Brain microvascular endothelial cell (primary cell): ENCODE results near the gene FBXW11.

Source experiments
- DNase-seq: peaks from one replicate; pipeline ENCODE4 v3.0.0-alpha.2; 2020
- H3K27ac ChIP-seq: fragments of 250-450 bp; sonication (Bioruptor Pico); 2 replicates; pipeline ENCODE4 v1.5.1; 2020; ENCODE audit warnings: mild to moderate bottlenecking, moderate library complexity
- H3K27me3 ChIP-seq: fragments of 250-450 bp; sonication (Bioruptor Pico); replicated peaks from 2 replicates; pipeline ENCODE4 v1.5.1; 2020; ENCODE audit warnings: mild to moderate bottlenecking
- H3K36me3 ChIP-seq: fragments of 250-450 bp; sonication (Bioruptor Pico); replicated peaks from 2 replicates; pipeline ENCODE4 v1.5.1; 2020; ENCODE audit warnings: mild to moderate bottlenecking
- H3K4me3 ChIP-seq: 2 replicates; pipeline ENCODE4 v1.5.1; 2011; ENCODE audit warnings: low read depth, mild to moderate bottlenecking, control low read depth, low read length, moderate library complexity
- in situ Hi-C: cut with HindIII; loops from 2 replicates; pipeline ENCODE4 v1.10.0; 2017; ENCODE audit warnings: low sequenced_read_pairs, low pct_ligation_motif_present
- TF ChIP-seq, protein P1 (sequence below): IDR thresholded peaks from 2 replicates; pipeline ENCODE4 v1.5.1; 2011; ENCODE audit warnings: low read depth, mild to moderate bottlenecking, moderate library complexity, low read length, control low read depth, inconsistent platforms; ENCODE audit errors: missing control alignments

FBXW11 gene

DNA sequence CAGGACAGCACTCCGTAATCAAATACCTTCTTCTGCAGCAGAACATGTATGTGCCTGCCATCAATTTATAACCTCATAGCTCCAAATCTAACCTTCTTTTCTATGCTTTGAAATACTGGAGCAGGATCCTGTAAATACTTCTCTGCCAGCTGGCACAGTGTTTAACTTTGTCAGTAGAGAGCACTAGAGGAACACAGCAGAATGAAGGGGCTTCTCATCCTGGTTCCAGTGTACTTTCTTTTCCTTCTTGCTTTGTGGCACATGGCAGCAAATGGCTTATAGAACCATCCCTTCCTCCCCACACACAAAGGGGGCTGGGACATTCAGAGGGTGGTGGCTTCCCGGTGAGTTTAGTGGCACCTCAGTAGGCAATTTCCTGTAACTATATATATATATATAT is 3.8 kb upstream of the FBXW11 start:
- Histone ChIP-seq H3K4me3 (no peak overlapping the region), H3K27me3 (no peaks in the 10 kb centered on the region), H3K27ac (peak overlapping the region; percentile 94), H3K36me3 (no peaks in the 10 kb centered on the region)
- TF ChIP-seq, protein P1, sequence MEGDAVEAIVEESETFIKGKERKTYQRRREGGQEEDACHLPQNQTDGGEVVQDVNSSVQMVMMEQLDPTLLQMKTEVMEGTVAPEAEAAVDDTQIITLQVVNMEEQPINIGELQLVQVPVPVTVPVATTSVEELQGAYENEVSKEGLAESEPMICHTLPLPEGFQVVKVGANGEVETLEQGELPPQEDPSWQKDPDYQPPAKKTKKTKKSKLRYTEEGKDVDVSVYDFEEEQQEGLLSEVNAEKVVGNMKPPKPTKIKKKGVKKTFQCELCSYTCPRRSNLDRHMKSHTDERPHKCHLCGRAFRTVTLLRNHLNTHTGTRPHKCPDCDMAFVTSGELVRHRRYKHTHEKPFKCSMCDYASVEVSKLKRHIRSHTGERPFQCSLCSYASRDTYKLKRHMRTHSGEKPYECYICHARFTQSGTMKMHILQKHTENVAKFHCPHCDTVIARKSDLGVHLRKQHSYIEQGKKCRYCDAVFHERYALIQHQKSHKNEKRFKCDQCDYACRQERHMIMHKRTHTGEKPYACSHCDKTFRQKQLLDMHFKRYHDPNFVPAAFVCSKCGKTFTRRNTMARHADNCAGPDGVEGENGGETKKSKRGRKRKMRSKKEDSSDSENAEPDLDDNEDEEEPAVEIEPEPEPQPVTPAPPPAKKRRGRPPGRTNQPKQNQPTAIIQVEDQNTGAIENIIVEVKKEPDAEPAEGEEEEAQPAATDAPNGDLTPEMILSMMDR, result peak; percentile 54
- DNase-seq, result peak; percentile 39
- in situ Hi-C loops, result no loop called here

DNA sequence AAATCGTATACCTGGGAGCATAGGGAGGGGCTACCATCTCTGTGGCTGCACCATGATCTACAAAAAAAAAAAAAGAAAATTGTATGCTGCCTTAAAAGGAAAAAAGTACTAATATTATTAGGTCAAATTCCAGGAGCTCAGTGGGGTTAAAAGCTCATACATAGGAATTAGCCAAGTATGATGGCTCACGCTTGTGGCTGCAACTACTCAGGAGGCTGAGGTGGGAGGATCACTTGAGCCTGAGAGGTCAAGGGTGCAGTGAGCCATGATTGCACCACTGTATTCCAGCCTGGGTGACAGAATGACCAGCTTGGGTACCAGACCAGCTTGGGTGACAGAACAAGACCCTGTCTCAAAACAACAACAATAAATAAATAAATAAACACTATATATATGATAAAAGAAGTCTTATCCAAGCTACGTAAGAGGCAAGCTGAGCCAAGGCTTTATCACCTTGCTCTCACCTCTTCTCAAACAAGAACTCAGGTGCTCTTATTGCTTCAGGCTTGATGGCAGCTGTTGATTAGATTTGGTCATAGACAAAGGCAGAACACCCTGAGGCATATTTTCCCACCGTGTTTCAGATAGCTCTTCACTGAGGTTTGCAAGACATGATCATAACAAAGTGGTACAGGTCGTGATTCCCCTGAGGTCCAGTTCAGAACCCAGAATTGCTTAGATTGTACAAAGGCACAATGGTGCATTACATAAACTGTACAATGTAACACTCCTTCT is 3.3 kb upstream of the FBXW11 start:
- DNase-seq, result peak; percentile 45
- Histone ChIP-seq H3K27ac (peak overlapping the region; percentile 94), H3K27me3 (no peaks in the 10 kb centered on the region), H3K4me3 (no peak overlapping the region), H3K36me3 (no peaks in the 10 kb centered on the region)
- in situ Hi-C loops, result no loop called here
- TF ChIP-seq, protein P1, result no peak

DNA sequence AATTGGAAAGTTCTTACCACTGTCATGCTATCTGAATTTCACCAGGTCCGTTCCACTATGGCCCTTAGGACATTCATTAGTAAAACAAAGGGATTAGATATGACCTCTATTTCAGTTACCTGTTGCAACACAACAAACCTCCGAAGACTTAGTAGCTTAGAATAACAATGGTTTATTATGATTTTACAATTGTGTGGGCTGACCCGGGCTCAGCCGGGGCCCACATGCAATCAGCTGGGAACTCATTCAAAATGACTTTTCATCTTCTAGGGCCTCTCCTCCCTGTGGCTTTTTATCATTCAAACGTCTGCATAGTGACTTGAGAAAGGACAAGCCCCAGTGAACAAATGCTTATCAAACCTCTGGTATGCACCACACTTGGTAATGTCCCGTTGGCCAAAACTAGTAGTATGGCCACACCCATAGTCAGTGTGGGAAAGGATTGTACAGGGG is 2.3 kb upstream of the FBXW11 start:
- TF ChIP-seq, protein P1, result no peak
- peak; percentile 95 for DNase-seq
- H3K4me3 ChIP-seq, result no peak overlapping the region

DNA sequence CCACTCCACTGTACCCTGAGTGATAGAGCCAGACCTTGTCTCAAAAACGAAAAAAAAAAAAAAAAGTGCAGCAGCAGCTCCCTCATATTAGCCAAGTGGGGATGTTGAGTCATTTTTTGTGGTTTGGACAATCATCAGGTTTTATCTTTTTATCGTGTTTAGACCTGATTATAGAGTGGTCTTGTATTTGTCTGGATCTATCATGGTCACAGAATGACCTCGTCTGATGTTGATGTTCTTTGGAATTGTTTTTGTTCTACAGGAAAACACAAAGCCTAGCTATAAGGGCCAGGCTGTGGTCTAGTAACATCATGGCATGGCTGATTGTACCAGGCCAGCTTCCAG is 1.6 kb upstream of the FBXW11 start:
- TF ChIP-seq, protein P1, result no peak
- Histone ChIP-seq H3K27me3 (no peaks in the 10 kb centered on the region), H3K36me3 (no peaks in the 10 kb centered on the region), H3K27ac (peak overlapping the region; percentile 94), H3K4me3 (no peak overlapping the region)
- in situ Hi-C loops, result no loop called here
- DNase-seq, result peak; percentile 89

More for the DNA sequence above, 2.3 kb upstream of the FBXW11 start:
- Histone ChIP-seq H3K27me3 (no peaks in the 10 kb centered on the region), H3K27ac (peak overlapping the region; percentile 94), H3K36me3 (no peaks in the 10 kb centered on the region)
- in situ Hi-C loops, result no loop called here

DNA sequence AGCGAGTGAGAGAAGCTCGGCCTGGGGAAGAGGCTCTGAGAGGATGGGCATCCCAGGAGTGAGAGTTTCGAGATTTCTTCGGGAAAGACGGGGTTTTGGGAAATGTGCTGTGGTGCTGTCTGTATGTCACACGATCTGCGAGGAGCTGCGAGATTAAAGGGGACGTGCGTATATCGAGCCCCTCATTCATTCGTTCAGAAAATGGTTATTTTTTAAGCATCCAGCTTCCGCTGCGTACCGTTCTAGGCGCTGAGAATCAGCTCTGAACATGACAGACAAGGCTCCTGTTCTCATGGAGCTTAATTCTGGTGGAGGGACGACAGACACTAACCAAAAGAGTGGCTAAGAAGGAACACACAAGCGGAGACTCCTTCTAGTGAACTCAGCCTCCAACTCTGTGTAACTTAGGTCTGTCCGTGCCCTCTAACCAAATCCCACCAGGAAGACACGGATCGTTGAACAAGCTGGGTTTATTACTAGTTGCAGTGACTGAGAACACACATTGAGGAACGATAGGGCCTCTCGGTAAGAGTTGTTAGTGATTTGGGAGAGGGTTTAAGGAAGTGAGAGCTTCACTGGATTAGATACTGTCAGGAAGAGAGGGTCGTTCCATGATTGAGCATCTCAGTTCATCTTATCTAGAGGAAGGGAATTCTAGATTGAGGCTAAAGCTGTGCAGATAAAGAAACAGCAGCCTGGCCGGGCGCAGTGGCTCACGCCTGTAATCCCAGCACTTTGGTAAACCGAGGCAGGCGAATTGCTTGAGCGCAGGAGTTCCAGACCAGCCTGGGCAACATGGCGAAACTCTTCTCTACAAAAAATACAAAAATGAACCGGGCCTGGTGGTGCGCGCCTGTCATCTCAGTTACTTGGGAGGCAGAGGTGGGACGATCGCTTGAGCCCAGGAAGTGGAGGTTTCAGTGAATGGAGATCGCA is 1.0 kb upstream of the FBXW11 start:
- DNase-seq, result peak; percentile 11
- Histone ChIP-seq H3K27me3 (no peaks in the 10 kb centered on the region), H3K36me3 (no peaks in the 10 kb centered on the region), H3K4me3 (peak overlapping the region; percentile 78), H3K27ac (peak overlapping the region; percentile 94)
- TF ChIP-seq, protein P1, result no peak
- in situ Hi-C loops, result no loop called here
